B cell (primary cell): ENCODE data around the gene ATP8A2. TPM values are rescaled to one million over a fixed set of nuclear protein-coding genes. Genes with fewer than 3 reads are reported as not detected.

Experiments
- ATAC-seq: fragments of 200-7000 bp; cut with Tn5 transposase; one replicate; pipeline ENCODE4 v1.10.0; 2021; ENCODE audit warnings: low read depth, mild to moderate bottlenecking, moderate number of reproducible peaks, moderate library complexity
- CTCF ChIA-PET: fragments of 350-600 bp; sonication (Branson Sonifier 250); formaldehyde crosslinking; loops from one replicate; lab custom pipeline; 2021; ENCODE audit warnings: antibody characterized with exemption, inconsistent platforms; lab: Charles Lee
- POLR2A ChIA-PET: fragments of 350-600 bp; sonication (Branson Sonifier 250); formaldehyde crosslinking; loops from one replicate; lab custom pipeline; 2021; ENCODE audit warnings: antibody characterized with exemption; lab: Charles Lee
- DNase-seq: peaks from one replicate; pipeline ENCODE4 v3.0.0; 2013
- H2AFZ ChIP-seq: 2 replicates; pipeline ENCODE4 v1.6.1; 2012; ENCODE audit warnings: mild to moderate bottlenecking, low read depth, low read length; ENCODE audit not compliant: insufficient read depth, poor library complexity, severe bottlenecking
- H3K27ac ChIP-seq, 2 donors: 1 replicate in 1 of 2; 2 replicates in 1 of 2; pipeline ENCODE4 v1.5.1; 2012 to 2013; ENCODE audit warnings: low read length in 2 of 2, mild to moderate bottlenecking in 2 of 2, moderate library complexity in 1 of 2
- H3K27me3 ChIP-seq, 4 experiments: fragments of 200-600 bp in 1 of 4; sonication (generic) in 1 of 4; replicated peaks in 1 of 4; 1 replicate in 2 of 4; 2 replicates in 2 of 4; pipeline versions ENCODE4 v1.6.1 to v1.7.0; 2013 to 2016; ENCODE audit warnings: low read length in 3 of 4, mild to moderate bottlenecking in 2 of 4, mixed read lengths in 1 of 4, moderate library complexity in 1 of 4; ENCODE audit not compliant: insufficient read depth in 4 of 4, control insufficient read depth in 3 of 4; ENCODE audit errors: control extremely low read depth in 1 of 4
- H3K36me3 ChIP-seq, 2 experiments: replicated peaks in 1 of 2; 1 replicate in 1 of 2; 2 replicates in 1 of 2; pipeline versions ENCODE4 v1.6.1 to v1.7.1; 2013; ENCODE audit warnings: low read length in 1 of 2; ENCODE audit not compliant: insufficient read depth in 2 of 2, control insufficient read depth in 1 of 2; ENCODE audit errors: control extremely low read depth in 1 of 2, extremely low read depth in 1 of 2
- H3K4me1 ChIP-seq, 2 donors: fragments of 200-600 bp in 1 of 2; sonication (generic) in 1 of 2; 1 replicate in 1 of 2; 2 replicates in 1 of 2; pipeline versions ENCODE4 v1.5.1 to v1.6.1; 2013 to 2017; ENCODE audit warnings: low read length in 2 of 2; ENCODE audit not compliant: control insufficient read depth in 2 of 2, insufficient read depth in 2 of 2
- H3K4me2 ChIP-seq: replicated peaks from 2 replicates; pipeline ENCODE3; 2012; ENCODE audit warnings: mild to moderate bottlenecking, low read depth, low read length; ENCODE audit not compliant: poor library complexity, severe bottlenecking
- H3K4me3 ChIP-seq, 5 experiments: fragments of 200-600 bp in 1 of 5; sonication (generic) in 1 of 5; 1 replicate in 3 of 5; 2 replicates in 2 of 5; pipeline versions ENCODE4 v1.5.1 to v1.7.0; 2011 to 2016; ENCODE audit warnings: low read length in 4 of 5, mild to moderate bottlenecking in 4 of 5, low read depth in 2 of 5, control low read depth in 1 of 5, moderate library complexity in 1 of 5; ENCODE audit not compliant: insufficient read depth in 1 of 5; ENCODE audit errors: control extremely low read depth in 1 of 5, extremely low read depth in 1 of 5
- H3K79me2 ChIP-seq: fragments of 200-600 bp; sonication (generic); one replicate; pipeline ENCODE4 v1.6.0; 2016; ENCODE audit warnings: low read length; ENCODE audit not compliant: control insufficient read depth, insufficient read depth
- H3K9ac ChIP-seq: fragments of 200-600 bp; sonication (generic); 2 replicates; pipeline ENCODE4 v1.6.1; 2017; ENCODE audit warnings: mild to moderate bottlenecking, low read length, moderate library complexity
- H3K9me3 ChIP-seq, 3 donors: one replicate each; pipeline versions ENCODE4 v1.6.1 to v1.7.1; 2013; ENCODE audit warnings: low read length in 2 of 3; ENCODE audit not compliant: control insufficient read depth in 2 of 3, insufficient read depth in 1 of 3; ENCODE audit errors: control extremely low read depth in 1 of 3
- H4K20me1 ChIP-seq: 2 replicates; pipeline ENCODE4 v1.6.0; 2012; ENCODE audit warnings: mild to moderate bottlenecking, low read length; ENCODE audit not compliant: insufficient read depth, control insufficient read depth, poor library complexity, severe bottlenecking
- H3K27ac Mint-ChIP-seq: one replicate; pipeline ENCODE4 v1.8.0; 2021; ENCODE audit warnings: mixed read lengths
- H3K27me3 Mint-ChIP-seq: one replicate; pipeline ENCODE4 v1.8.0; 2021; ENCODE audit warnings: mixed read lengths
- H3K4me1 Mint-ChIP-seq: one replicate; pipeline ENCODE4 v1.8.0; 2021; ENCODE audit warnings: mixed read lengths
- H3K4me3 Mint-ChIP-seq: one replicate; pipeline ENCODE4 v1.8.0; 2021; ENCODE audit warnings: mixed read lengths
- H3K9me3 Mint-ChIP-seq: one replicate; pipeline ENCODE4 v1.8.0; 2022; ENCODE audit warnings: mixed read lengths; ENCODE audit not compliant: insufficient read depth
- CTCF ChIP-seq: fragments of 200-600 bp; IDR thresholded peaks from one replicate; pipeline ENCODE4 v1.8.0; 2022; ENCODE audit warnings: antibody characterized with exemption, mild to moderate bottlenecking
- EZH2 ChIP-seq: IDR thresholded peaks from 2 replicates; pipeline ENCODE4 v1.6.1; 2012; ENCODE audit warnings: borderline replicate concordance, low read depth, mild to moderate bottlenecking, moderate library complexity, low read length; ENCODE audit not compliant: insufficient read depth, poor library complexity, severe bottlenecking
- WGBS: methylation state at CpG from one replicate; pipeline ENCODE4 v1.1.5; 2013; ENCODE audit warnings: missing lambda C conversion rate; ENCODE audit not compliant: insufficient coverage; 5-methylcytosine and 5-hydroxymethylcytosine counted together
- intact Hi-C: fragments of 100-400 bp; cut with micrococcal nuclease; formaldehyde crosslinking; loops from one replicate; pipeline ENCODE4 v1.10.0; 2022
- polyA plus RNA-seq: library from polyadenylated mRNA; depleted of rRNA; stranded (reverse); fragments of >200 nt; gene quantifications from 2 replicates; pipeline ENCODE4 v1.2.3, GENCODE V29; 2012
- total RNA-seq, 2 donors: library from RNA; stranded (reverse); fragments of 120-200 nt in 1 of 2; gene quantifications; 1 replicate in 1 of 2; 2 replicates in 1 of 2; pipeline versions ENCODE4 v1.2.3 to v1.2.4, GENCODE V29; 2013 to 2022

Gene ATP8A2
- total and polyA plus RNA-seq, 2 donors (not counting 1 experiment from before 2014, with no cell fraction given), result not detected

GRCh38 chr13:25733696-25734435, 362.1 kb downstream of the ATP8A2 start:
- Histone ChIP-seq H2AFZ (no peak overlapping the region), H3K79me2 (no peaks in the 10 kb centered on the region), H3K9ac (no peak overlapping the region), H3K9me3 (no peaks in the 10 kb centered on the region), H3K36me3 (no peaks in the 10 kb centered on the region), H3K4me2 (no peak overlapping the region), H3K4me1 (no peaks in the 10 kb centered on the region), H3K27ac (no peak overlapping the region), H4K20me1 (no peaks in the 10 kb centered on the region), H3K27me3 (no peaks in the 10 kb centered on the region), H3K4me3 (no peak overlapping the region)
- DNase-seq (no peak), ATAC-seq (no peak)
- Mint-ChIP-seq H3K27me3 (peaks cover 8% of the 10 kb centered on the region), H3K4me3 (no peak overlapping the region), H3K27ac (no peak overlapping the region), H3K4me1 (no peaks in the 10 kb centered on the region), H3K9me3 (no peaks in the 10 kb centered on the region)
- ChIA-PET POLR2A (no interaction called here), CTCF (no interaction called here)
- intact Hi-C loops, result no loop called here
- 83% methylated on average over 2 of the region's 3 CpGs for WGBS
- TF ChIP-seq CTCF (no peak), EZH2 (no peak)

- Mint-ChIP-seq H3K9me3 (no peaks in the 10 kb centered on the region), H3K27ac (no peak overlapping the region), H3K27me3 (peaks cover 4% of the 10 kb centered on the region), H3K4me3 (no peak overlapping the region), H3K4me1 (no peaks in the 10 kb centered on the region)
- H3K4me1 ChIP-seq, result no peaks in the 10 kb centered on the region
- H3K9me3 ChIP-seq, result no peaks in the 10 kb centered on the region
- H3K4me2 ChIP-seq, result no peak overlapping the region
- H3K79me2 ChIP-seq, result no peaks in the 10 kb centered on the region
- no peaks in the 10 kb centered on the region for H4K20me1 ChIP-seq
- H3K9ac ChIP-seq, result no peak overlapping the region
- no peak overlapping the region for H3K4me3 ChIP-seq
- intact Hi-C loops, result no loop called here
- ChIA-PET POLR2A (no interaction called here), CTCF (no interaction called here)
- 38% methylated on average over 2 of the region's 4 CpGs for WGBS
- no peak overlapping the region for H2AFZ ChIP-seq
- H3K36me3 ChIP-seq, result no peaks in the 10 kb centered on the region
- H3K27me3 ChIP-seq, result no peaks in the 10 kb centered on the region
- TF ChIP-seq EZH2, result no peak
- no peak for TF ChIP-seq CTCF
- ATAC-seq (no peak), DNase-seq (no peak)
- H3K27ac ChIP-seq, result no peak overlapping the region
Measured at GRCh38 chr13:25738342-25739196, 366.8 kb downstream of the ATP8A2 start.
